ENCODE measurements around the gene DIS3L2. TPM values are rescaled to one million over a fixed set of nuclear protein-coding genes. Genes with fewer than 3 reads are reported as not detected.
A peak's percentile ranks its signal among the peaks of the same experiment; 100 is the strongest.
"Not testable (repeated sequence)": the region's sequence is repeated elsewhere in the genome, so short reads cannot be mapped to it uniquely, and the experiment has no call there.

The DIS3L2 gene
- total RNA-seq, 2 donors from 2014 or later = 19.6 to 22.1 TPM

- H3K27me3 ChIP-seq = no peaks in the 10 kb centered on the region
These were observed 348.6 kb downstream of the DIS3L2 start for GRCh38 chr2:232310121-232310520.

GRCh38 chr2:232310696-232311095 lies 349.2 kb downstream of the DIS3L2 start:
- no peak overlapping the region for H3K27ac ChIP-seq
- no peak overlapping the region for H3K4me3 ChIP-seq
- H3K36me3 ChIP-seq = no peaks in the 10 kb centered on the region
- no peak for TF ChIP-seq CTCF (IDR thresholded peaks at IDR 0.05)
- H3K9me3 ChIP-seq = peaks cover 0 to 9% of the 10 kb centered on the region in 2 donors
- H3K27me3 ChIP-seq = no peaks in the 10 kb centered on the region
- DNase-seq (ENCODE audit: low spot score) = no peak
- peaks cover 0 to 9% of the 10 kb centered on the region in 2 donors for H3K4me1 ChIP-seq

More at GRCh38 chr2:232310121-232310520, 348.6 kb downstream of the DIS3L2 start:
- Histone ChIP-seq H3K4me1 (peaks cover 0 to 4% of the 10 kb centered on the region in 2 donors), H3K9me3 (peaks cover 0 to 9% of the 10 kb centered on the region in 2 donors), H3K4me3 (no peak overlapping the region), H3K36me3 (no peaks in the 10 kb centered on the region), H3K27ac (no peak overlapping the region)
- no peak for TF ChIP-seq CTCF (IDR thresholded peaks at IDR 0.05)
- no peak for DNase-seq (ENCODE audit: low spot score)

GRCh38 chr2:232313645-232314044 lies 352.1 kb downstream of the DIS3L2 start:
- H3K36me3 ChIP-seq; H3K27ac ChIP-seq; DNase-seq (ENCODE audit: low spot score); H3K4me3 ChIP-seq; H3K27me3 ChIP-seq; H3K9me3 ChIP-seq: not testable (repeated sequence)
- peaks cover 0 to 24% of the 10 kb centered on the region in 2 donors for H3K4me1 ChIP-seq

GRCh38 chr2:232315049-232315922 lies 353.8 kb downstream of the DIS3L2 start:
- peak; percentile 74 for DNase-seq (ENCODE audit: low spot score)
- Histone ChIP-seq H3K27ac (peak overlapping the region in 1 of 2 donors; percentile 59), H3K27me3 (no peaks in the 10 kb centered on the region), H3K9me3 (peaks cover 0 to 9% of the 10 kb centered on the region in 2 donors), H3K36me3 (no peaks in the 10 kb centered on the region), H3K4me1 (peaks cover 0 to 26% of the 10 kb centered on the region in 2 donors), H3K4me3 (no peak overlapping the region)
- TF ChIP-seq CTCF (IDR thresholded peaks at IDR 0.05) = peak in 1 of 2 donors; percentile 17

GRCh38 chr2:232315923-232316299 lies 354.4 kb downstream of the DIS3L2 start:
- Histone ChIP-seq H3K4me3 (no peak overlapping the region), H3K27ac (peak overlapping the region in 1 of 2 donors; percentile 59), H3K9me3 (peaks cover 0 to 9% of the 10 kb centered on the region in 2 donors), H3K36me3 (no peaks in the 10 kb centered on the region), H3K27me3 (no peaks in the 10 kb centered on the region), H3K4me1 (peaks cover 0 to 29% of the 10 kb centered on the region in 2 donors)
- no peak for TF ChIP-seq CTCF (IDR thresholded peaks at IDR 0.05)
- DNase-seq (ENCODE audit: low spot score) = no peak

- peaks cover 0 to 29% of the 10 kb centered on the region in 2 donors for H3K4me1 ChIP-seq
- TF ChIP-seq CTCF (IDR thresholded peaks at IDR 0.05) = no peak
These were observed 355.2 kb downstream of the DIS3L2 start for GRCh38 chr2:232316461-232317330.

More at GRCh38 chr2:232316461-232317330, 355.2 kb downstream of the DIS3L2 start:
- H3K9me3 ChIP-seq = peaks cover 0 to 9% of the 10 kb centered on the region in 2 donors
- no peak overlapping the region for H3K4me3 ChIP-seq
- no peaks in the 10 kb centered on the region for H3K27me3 ChIP-seq
- no peaks in the 10 kb centered on the region for H3K36me3 ChIP-seq
- no peak for DNase-seq (ENCODE audit: low spot score)
- peak overlapping the region in 1 of 2 donors; percentile 59 for H3K27ac ChIP-seq
